Kidney (tissue), 14 donors: ENCODE measurements around the gene CABP1. TPM values are rescaled to one million over a fixed set of nuclear protein-coding genes. Genes with fewer than 3 reads are reported as not detected.

Source experiments
- DNase-seq, 5 donors: peaks; one replicate each; pipeline ENCODE4 v3.0.0-alpha.2; 2013 to 2020
- FAIRE-seq: peaks from 2 replicates; lab custom pipeline; 2012; peaks lifted over from hg19 to GRCh38; lab: Jason Lieb, UNC
- H3K27ac ChIP-seq, 2 donors: one replicate each; pipeline ENCODE4 v1.7.0; 2013; ENCODE audit warnings: low read depth in 2 of 2, low read length in 2 of 2, inconsistent platforms in 1 of 2
- H3K27me3 ChIP-seq: one replicate; pipeline ENCODE4 v1.7.1; 2013; ENCODE audit warnings: low read length, inconsistent platforms; ENCODE audit not compliant: control insufficient read depth, insufficient read depth
- H3K36me3 ChIP-seq, 3 donors: one replicate each; pipeline versions ENCODE4 v1.7.0 to v1.7.1; 2013; ENCODE audit warnings: low read length in 3 of 3, control low read depth in 1 of 3, inconsistent platforms in 1 of 3; ENCODE audit not compliant: insufficient read depth in 3 of 3, control insufficient read depth in 2 of 3
- H3K4me1 ChIP-seq, 3 donors: one replicate each; pipeline versions ENCODE4 v1.7.0 to v1.7.1; 2013; ENCODE audit warnings: low read length in 3 of 3, inconsistent platforms in 1 of 3, low read depth in 1 of 3; ENCODE audit not compliant: control insufficient read depth in 2 of 3, insufficient read depth in 2 of 3
- H3K4me3 ChIP-seq, 3 donors: one replicate each; pipeline versions ENCODE4 v1.7.0 to v1.8.1; 2013; ENCODE audit warnings: low read length in 3 of 3, control low read depth in 1 of 3, inconsistent platforms in 1 of 3
- H3K9ac ChIP-seq, 3 donors: one replicate each; pipeline versions ENCODE4 v1.7.0 to v1.7.1; 2013; ENCODE audit warnings: low read length in 3 of 3, control low read depth in 1 of 3, inconsistent platforms in 1 of 3
- H3K9me3 ChIP-seq, 3 donors: one replicate each; pipeline versions ENCODE4 v1.7.0 to v1.7.1; 2013; ENCODE audit warnings: low read length in 3 of 3, control low read depth in 1 of 3, inconsistent platforms in 1 of 3; ENCODE audit not compliant: control insufficient read depth in 2 of 3, insufficient read depth in 1 of 3
- intact Hi-C: fragments of 100-400 bp; cut with DNase I; formaldehyde crosslinking; loops from one replicate; pipeline ENCODE4 v1.11.1; 2022
- polyA plus RNA-seq: library from polyadenylated mRNA; stranded (reverse); fragments of 350-450 nt; fragmentation: Illumina TruSeq; extraction: RNeasy Lipid Tissue Mini Kit (QIAGEN cat#74804); gene quantifications from one replicate; pipeline ENCODE4 v1.2.3, GENCODE V29; 2014; ENCODE audit warnings: low read depth, low replicate concordance; ENCODE audit not compliant: insufficient read depth
- total RNA-seq: library from RNA; stranded (reverse); fragmentation: NEBNext Ultra II Directional; extraction: Animal tissue kit (Norgen Biotek cat#: 25700); gene quantifications from one replicate; pipeline ENCODE4 v1.2.1, GENCODE V29; 2021
- TF ChIP-seq, protein P1 (sequence below): IDR thresholded peaks from 3 replicates; pipeline ENCODE4 v1.5.1; 2012; ENCODE audit warnings: mild to moderate bottlenecking, moderate library complexity, borderline replicate concordance; ENCODE audit not compliant: insufficient read depth; ENCODE audit errors: extremely low read depth
- donor health status: control.
- donor health status: control.
- donor health status: control.
- donor health status: control.
- donor health status: control.
- donor health status: DM: yes; HTN: yes; CAD: no.
- donor health status: Normal renal cell carcinoma (clear cell type).

Gene CABP1
- total and polyA plus RNA-seq, 2 donors from 2014 or later, result 2.0 to 24.1 TPM

- H3K27ac ChIP-seq, result no peak overlapping the region
- DNase-seq (peak in 1 of 5 donors; percentile 48), FAIRE-seq (no peak)
- H3K4me1 ChIP-seq, result peaks cover 0 to 7% (median 0%) of the 10 kb centered on the region in 3 donors
- intact Hi-C loops, result no loop called here
- no peaks in the 10 kb centered on the region for H3K9me3 ChIP-seq
- TF ChIP-seq, protein P1, sequence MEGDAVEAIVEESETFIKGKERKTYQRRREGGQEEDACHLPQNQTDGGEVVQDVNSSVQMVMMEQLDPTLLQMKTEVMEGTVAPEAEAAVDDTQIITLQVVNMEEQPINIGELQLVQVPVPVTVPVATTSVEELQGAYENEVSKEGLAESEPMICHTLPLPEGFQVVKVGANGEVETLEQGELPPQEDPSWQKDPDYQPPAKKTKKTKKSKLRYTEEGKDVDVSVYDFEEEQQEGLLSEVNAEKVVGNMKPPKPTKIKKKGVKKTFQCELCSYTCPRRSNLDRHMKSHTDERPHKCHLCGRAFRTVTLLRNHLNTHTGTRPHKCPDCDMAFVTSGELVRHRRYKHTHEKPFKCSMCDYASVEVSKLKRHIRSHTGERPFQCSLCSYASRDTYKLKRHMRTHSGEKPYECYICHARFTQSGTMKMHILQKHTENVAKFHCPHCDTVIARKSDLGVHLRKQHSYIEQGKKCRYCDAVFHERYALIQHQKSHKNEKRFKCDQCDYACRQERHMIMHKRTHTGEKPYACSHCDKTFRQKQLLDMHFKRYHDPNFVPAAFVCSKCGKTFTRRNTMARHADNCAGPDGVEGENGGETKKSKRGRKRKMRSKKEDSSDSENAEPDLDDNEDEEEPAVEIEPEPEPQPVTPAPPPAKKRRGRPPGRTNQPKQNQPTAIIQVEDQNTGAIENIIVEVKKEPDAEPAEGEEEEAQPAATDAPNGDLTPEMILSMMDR, result no peak
- H3K9ac ChIP-seq, result no peak overlapping the region
- H3K36me3 ChIP-seq, result no peaks in the 10 kb centered on the region
- peaks cover 3% of the 10 kb centered on the region for H3K27me3 ChIP-seq
- H3K4me3 ChIP-seq, result no peak overlapping the region
Measured at GRCh38 chr12:120650233-120650690, 9.8 kb downstream of the CABP1 start.

GRCh38 chr12:120651821-120652220 is 11.4 kb downstream of the CABP1 start:
- no peaks in the 10 kb centered on the region for H3K9me3 ChIP-seq
- FAIRE-seq, result no peak
- H3K9ac ChIP-seq, result no peak overlapping the region
- H3K27ac ChIP-seq, result no peak overlapping the region
- intact Hi-C loops, result no loop called here
- peaks cover 0 to 7% (median 0%) of the 10 kb centered on the region in 3 donors for H3K4me1 ChIP-seq
- no peak overlapping the region for H3K4me3 ChIP-seq
- TF ChIP-seq, protein P1, result no peak
- H3K36me3 ChIP-seq, result no peaks in the 10 kb centered on the region
- peak in 1 of 5 donors; percentile 1 for DNase-seq
- no peaks in the 10 kb centered on the region for H3K27me3 ChIP-seq

DNA sequence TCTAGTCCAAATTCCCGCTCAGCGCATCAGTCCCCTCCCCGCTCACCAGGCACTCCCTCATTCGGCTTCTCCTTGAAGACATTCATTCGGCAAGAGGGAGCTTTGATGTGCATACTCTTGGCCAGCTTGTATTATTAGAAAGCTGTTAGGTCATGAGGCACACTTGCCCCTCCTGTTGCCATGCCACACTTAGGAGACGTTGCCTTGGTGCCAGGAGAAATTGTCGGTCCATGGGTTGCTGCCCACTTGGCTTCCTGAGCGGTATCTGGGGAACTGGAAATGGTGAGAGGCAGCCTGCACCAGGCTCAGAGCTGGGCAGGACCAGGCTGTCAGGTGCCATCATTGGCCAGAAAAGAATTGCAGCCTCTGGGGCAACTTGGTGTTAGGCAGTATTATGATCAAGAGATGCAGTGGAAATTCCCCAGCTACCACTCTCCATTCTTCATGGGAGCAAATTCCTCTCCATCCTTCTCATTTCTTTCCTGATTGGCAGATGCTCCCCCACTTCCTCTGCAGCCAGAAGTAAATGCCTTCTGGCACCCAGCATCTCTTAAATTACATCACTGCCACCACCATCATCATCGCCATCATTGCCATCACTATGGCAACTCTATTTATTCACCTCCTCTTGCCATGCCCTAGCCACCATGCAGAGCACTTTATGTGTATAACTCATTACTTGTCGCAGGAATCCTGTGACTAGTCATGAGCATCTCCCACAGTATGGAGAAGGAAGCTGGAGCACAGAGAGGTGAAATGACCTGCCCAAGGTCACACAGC is 12.4 kb downstream of the CABP1 start:
- Histone ChIP-seq H3K4me3 (no peak overlapping the region), H3K36me3 (no peaks in the 10 kb centered on the region), H3K4me1 (peaks cover 0 to 7% (median 0%) of the 10 kb centered on the region in 3 donors), H3K9ac (no peak overlapping the region), H3K9me3 (no peaks in the 10 kb centered on the region), H3K27ac (no peak overlapping the region), H3K27me3 (no peaks in the 10 kb centered on the region)
- TF ChIP-seq, protein P1, result no peak
- intact Hi-C loops, result no loop called here
- FAIRE-seq (no peak), DNase-seq (peak in 1 of 5 donors; percentile 32)
